AG09309 (cell line): ENCODE results near the gene NDUFAB1.

Source experiments
- DNase-seq: peaks from one replicate; pipeline ENCODE4 v3.0.0-alpha.2; 2010; ENCODE audit warnings: low read depth
- H3K4me3 ChIP-seq: 2 replicates; pipeline ENCODE4 v1.5.1; 2011; ENCODE audit warnings: mild to moderate bottlenecking, low read depth, low read length, moderate library complexity; ENCODE audit not compliant: control insufficient read depth
- CTCF ChIP-seq: IDR thresholded peaks from 2 replicates; pipeline ENCODE4 v1.5.1; 2011; ENCODE audit warnings: mild to moderate bottlenecking, low read depth, low read length, inconsistent platforms; ENCODE audit not compliant: insufficient read depth, control insufficient read depth; ENCODE audit errors: missing control alignments

NDUFAB1 gene

GRCh38 chr16:23539984-23540816, 55.9 kb downstream of the NDUFAB1 start:
- H3K4me3 ChIP-seq = no peak overlapping the region
- TF ChIP-seq CTCF = no peak
- no peak for DNase-seq

GRCh38 chr16:23538919-23539278, 57.2 kb downstream of the NDUFAB1 start:
- H3K4me3 ChIP-seq = no peak overlapping the region
- no peak for DNase-seq
- TF ChIP-seq CTCF = no peak

- no peak overlapping the region for H3K4me3 ChIP-seq
- DNase-seq = no peak
- no peak for TF ChIP-seq CTCF
Measured at GRCh38 chr16:23537390-23537789, 58.7 kb downstream of the NDUFAB1 start.

- no peak for TF ChIP-seq CTCF
- H3K4me3 ChIP-seq = no peak overlapping the region
- DNase-seq = no peak
Measured at GRCh38 chr16:23535901-23536300, 60.2 kb downstream of the NDUFAB1 start.

GRCh38 chr16:23534868-23535860, 61.0 kb downstream of the NDUFAB1 start:
- no peak for DNase-seq
- TF ChIP-seq CTCF = no peak
- H3K4me3 ChIP-seq = no peak overlapping the region

GRCh38 chr16:23532448-23532847, 63.7 kb downstream of the NDUFAB1 start:
- TF ChIP-seq CTCF = no peak
- no peak overlapping the region for H3K4me3 ChIP-seq
- DNase-seq = no peak
